GM12865 (cell line): ENCODE data around the gene CDH20.

Experiments
- DNase-seq: peaks from one replicate; pipeline ENCODE4 v3.0.0; 2010; ENCODE audit warnings: low read depth
- H3K4me3 ChIP-seq: 2 replicates; pipeline ENCODE4 v1.5.1; 2011; ENCODE audit warnings: mild to moderate bottlenecking, low read depth, low read length, control low read depth
- CTCF ChIP-seq: IDR thresholded peaks from 2 replicates; pipeline ENCODE4 v1.5.1; 2011; ENCODE audit warnings: low read length, control low read depth, low read depth, inconsistent platforms; ENCODE audit not compliant: insufficient read depth; ENCODE audit errors: missing control alignments

Gene CDH20

GRCh38 chr18:61470031-61470674 is 136.9 kb downstream of the CDH20 start:
- no peak for DNase-seq
- no peak overlapping the region for H3K4me3 ChIP-seq
- no peak for TF ChIP-seq CTCF

GRCh38 chr18:61471541-61471940 is 138.3 kb downstream of the CDH20 start:
- no peak for TF ChIP-seq CTCF
- DNase-seq: no peak
- no peak overlapping the region for H3K4me3 ChIP-seq

- H3K4me3 ChIP-seq: no peak overlapping the region
- DNase-seq: no peak
- TF ChIP-seq CTCF: no peak
Observed at GRCh38 chr18:61471942-61472341, 138.7 kb downstream of the CDH20 start.

DNA sequence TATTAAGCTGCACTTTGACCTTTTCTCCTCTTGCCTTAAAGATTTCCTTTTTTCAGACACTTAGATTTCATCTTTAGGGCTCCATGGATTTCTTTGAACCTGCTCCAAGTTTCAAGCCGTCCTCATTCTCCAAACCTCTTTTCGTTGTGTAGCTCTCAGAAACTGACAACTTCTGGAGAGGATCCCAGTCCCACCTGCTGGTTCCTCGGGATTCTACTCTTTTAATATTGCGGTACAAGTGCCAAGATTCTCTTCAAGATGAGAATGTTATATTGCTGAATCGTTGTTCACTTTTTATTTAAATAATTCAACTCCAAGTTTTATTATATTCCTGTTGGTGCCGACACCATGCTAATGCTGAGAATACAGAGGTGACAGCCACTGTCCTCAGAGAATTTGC is 141.1 kb downstream of the CDH20 start:
- TF ChIP-seq CTCF: no peak
- H3K4me3 ChIP-seq: no peak overlapping the region
- no peak for DNase-seq

DNA sequence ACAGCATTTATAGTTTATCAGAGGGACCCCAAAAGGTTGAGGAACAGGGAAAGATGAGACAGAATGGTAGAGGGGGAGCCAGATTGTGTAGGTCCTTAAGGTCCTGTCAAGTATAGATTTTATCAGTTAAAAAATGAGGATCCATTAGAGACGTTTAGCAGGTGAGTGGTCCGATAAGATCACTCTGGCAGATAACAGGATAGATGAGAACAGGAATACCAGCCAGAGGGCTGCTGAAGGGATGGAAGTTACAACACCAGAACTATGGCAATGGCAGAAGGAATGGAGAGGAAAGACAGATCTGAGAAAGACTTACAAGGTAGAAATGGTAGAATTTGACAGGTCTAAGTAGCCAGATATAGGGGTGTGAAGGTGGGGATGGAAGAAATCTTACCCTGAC is 141.7 kb downstream of the CDH20 start:
- H3K4me3 ChIP-seq: no peak overlapping the region
- DNase-seq: no peak
- no peak for TF ChIP-seq CTCF

DNA sequence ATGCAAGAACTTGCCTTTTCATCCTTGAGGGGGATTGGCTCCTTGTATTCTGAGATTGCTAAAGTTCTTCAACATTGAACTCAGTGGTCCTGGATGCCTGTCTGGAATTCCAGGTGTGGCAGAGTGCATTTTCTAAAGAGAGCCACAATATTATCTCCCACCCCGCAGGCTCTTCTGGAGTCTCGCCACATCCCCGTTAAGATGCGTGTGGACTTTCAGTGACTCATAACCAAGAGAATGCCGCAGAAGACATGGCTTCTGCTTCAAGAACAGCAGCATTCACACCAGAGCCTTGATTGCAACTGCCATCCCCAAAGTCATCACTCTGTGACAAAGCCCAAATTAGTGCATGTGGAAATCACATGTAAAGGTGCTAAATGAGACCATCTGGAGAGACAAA is 142.7 kb downstream of the CDH20 start:
- no peak overlapping the region for H3K4me3 ChIP-seq
- TF ChIP-seq CTCF: no peak

GRCh38 chr18:61489334-61489733 is 156.1 kb downstream of the CDH20 start:
- no peak for TF ChIP-seq CTCF
- H3K4me3 ChIP-seq: no peak overlapping the region
- no peak for DNase-seq

More for the DNA sequence above, 142.7 kb downstream of the CDH20 start:
- no peak for DNase-seq
